Measurements from ENCODE around the gene PSMB7.

The PSMB7 gene

DNA sequence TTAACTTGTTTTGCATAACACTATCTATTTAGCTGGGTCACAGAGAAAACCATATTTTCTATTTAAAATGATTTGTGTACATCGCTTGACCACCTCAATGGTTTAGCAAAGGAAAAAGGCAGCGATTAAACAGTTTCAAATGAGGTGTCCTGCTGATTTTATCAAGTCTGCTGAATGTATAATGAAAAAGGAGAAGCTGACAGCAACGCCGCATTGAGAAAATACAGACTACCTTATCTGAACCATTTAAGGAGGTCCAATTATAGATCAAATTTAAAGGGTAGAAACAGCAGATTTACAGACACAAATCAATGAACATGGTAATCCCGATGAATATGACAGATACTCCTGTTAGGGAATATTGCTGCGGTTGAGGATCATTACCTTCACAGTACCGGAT is 29.6 kb downstream of the PSMB7 start:
- Histone ChIP-seq H3K9ac (ENCODE audit: insufficient read length) (no peak overlapping the region), H3K4me3 (no peak overlapping the region), H3K36me3 (ENCODE audit: insufficient read depth, low read length) (peaks cover 36% of the 10 kb centered on the region), H3K27ac (no peak overlapping the region), H3K9me3 (ENCODE audit: low read depth, low read length) (no peaks in the 10 kb centered on the region)
- TF ChIP-seq FOXP2 (optimal IDR thresholded peaks at IDR 0.05; ENCODE audit: control extremely low read depth, extremely low read length, insufficient read depth) (no peak), EZH2 (IDR thresholded peaks at IDR 0.05) (no peak), POLR2AphosphoS5 (IDR thresholded peaks at IDR 0.05; ENCODE audit: borderline replicate concordance, low read depth, low read length) (no peak)
- no peak for DNase-seq (ENCODE audit: low read depth, low spot score)

DNA sequence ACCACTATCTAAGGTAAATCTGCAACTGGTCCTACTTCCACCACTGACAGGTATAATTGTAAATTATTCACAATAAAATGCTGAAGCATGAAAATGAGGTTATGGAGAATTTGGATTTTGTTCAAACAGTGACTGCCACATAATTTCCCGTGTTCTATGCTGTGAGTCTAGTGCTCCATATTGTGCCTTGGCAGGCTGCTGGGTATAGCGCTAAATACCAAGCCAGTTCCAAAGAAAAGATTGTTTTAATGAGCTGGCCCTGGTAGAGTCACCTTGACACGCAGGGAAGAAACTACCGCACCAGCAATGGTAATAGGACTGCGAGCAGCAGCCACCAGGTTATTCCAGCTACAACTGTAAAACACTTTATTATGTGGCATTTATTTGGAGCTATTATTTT is 30.4 kb downstream of the PSMB7 start:
- TF ChIP-seq EZH2 (IDR thresholded peaks at IDR 0.05) (no peak), POLR2AphosphoS5 (IDR thresholded peaks at IDR 0.05; ENCODE audit: borderline replicate concordance, low read depth, low read length) (no peak), FOXP2 (optimal IDR thresholded peaks at IDR 0.05; ENCODE audit: control extremely low read depth, extremely low read length, insufficient read depth) (no peak)
- Histone ChIP-seq H3K4me3 (no peak overlapping the region), H3K9me3 (ENCODE audit: low read depth, low read length) (no peaks in the 10 kb centered on the region), H3K9ac (ENCODE audit: insufficient read length) (no peak overlapping the region), H3K27ac (no peak overlapping the region), H3K36me3 (ENCODE audit: insufficient read depth, low read length) (peaks cover 42% of the 10 kb centered on the region)
- DNase-seq (ENCODE audit: low read depth, low spot score) = no peak

DNA sequence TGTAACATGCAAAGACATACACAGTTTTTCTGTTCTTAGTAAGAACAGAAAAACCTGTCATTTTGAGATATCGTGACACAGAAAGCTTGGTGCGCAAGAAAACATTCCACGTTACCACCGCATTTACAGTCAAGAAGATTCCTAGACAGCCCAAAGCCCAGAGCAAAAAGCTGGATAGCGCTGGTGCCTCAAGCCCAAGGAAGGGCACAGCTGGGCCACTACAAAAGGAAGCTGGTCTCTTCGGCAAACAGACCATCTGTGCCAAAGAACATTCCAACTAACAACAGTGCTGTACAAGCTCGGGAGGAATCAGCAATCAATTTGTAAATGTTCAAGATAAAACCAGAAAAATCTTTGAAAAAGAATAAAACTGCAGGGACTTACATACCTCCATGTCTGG is 31.0 kb downstream of the PSMB7 start:
- no peak overlapping the region for H3K4me3 ChIP-seq
- TF ChIP-seq EZH2 (IDR thresholded peaks at IDR 0.05) = no peak
- no peak for TF ChIP-seq POLR2AphosphoS5 (IDR thresholded peaks at IDR 0.05; ENCODE audit: borderline replicate concordance, low read depth, low read length)
- no peak for TF ChIP-seq FOXP2 (optimal IDR thresholded peaks at IDR 0.05; ENCODE audit: control extremely low read depth, extremely low read length, insufficient read depth)
- peaks cover 49% of the 10 kb centered on the region for H3K36me3 ChIP-seq (ENCODE audit: insufficient read depth, low read length)
- no peak overlapping the region for H3K9ac ChIP-seq (ENCODE audit: insufficient read length)
- no peak overlapping the region for H3K27ac ChIP-seq
- DNase-seq (ENCODE audit: low read depth, low spot score) = no peak
- no peaks in the 10 kb centered on the region for H3K9me3 ChIP-seq (ENCODE audit: low read depth, low read length)

DNA sequence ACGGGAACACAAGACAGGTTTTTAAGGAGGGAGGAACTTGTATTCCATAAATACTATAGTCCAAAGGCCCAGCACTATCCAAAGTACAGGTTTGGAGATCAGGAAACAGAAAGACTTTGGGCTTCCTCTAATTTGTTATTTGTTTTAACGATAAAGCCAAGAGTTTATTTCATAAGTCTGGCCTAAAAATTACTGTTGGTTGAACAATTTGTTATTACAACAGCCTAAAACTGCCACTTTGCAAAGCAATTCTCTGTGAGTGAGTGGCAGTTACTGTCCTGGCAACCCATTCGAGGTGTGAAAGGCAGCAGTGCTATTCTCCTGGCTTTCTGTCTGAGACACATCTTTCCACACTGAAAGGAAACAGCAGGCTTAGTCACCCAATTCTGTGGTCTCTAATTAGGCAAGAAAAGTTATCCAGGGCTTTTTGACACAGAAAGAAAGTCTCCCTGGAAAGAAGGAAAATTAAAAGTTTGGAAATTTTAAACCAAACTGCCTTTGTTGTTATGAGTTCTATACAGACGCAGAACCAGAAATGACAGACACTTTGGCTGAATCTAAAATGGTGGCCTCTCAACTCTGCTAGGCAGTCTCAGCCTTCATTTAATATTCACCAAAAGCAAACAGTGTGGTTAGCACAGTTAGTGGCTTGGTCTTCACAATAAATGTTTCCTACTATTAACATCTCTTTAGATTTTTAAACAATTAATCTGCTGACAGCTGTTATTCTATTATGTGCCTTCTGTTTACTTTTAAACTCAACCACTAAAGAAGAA is 33.9 kb downstream of the PSMB7 start:
- Histone ChIP-seq H3K9me3 (ENCODE audit: low read depth, low read length) (no peaks in the 10 kb centered on the region), H3K27ac (no peak overlapping the region), H3K36me3 (ENCODE audit: insufficient read depth, low read length) (peaks cover 70% of the 10 kb centered on the region), H3K4me3 (no peak overlapping the region), H3K9ac (ENCODE audit: insufficient read length) (no peak overlapping the region)
- no peak for DNase-seq (ENCODE audit: low read depth, low spot score)
- TF ChIP-seq EZH2 (IDR thresholded peaks at IDR 0.05) (no peak), FOXP2 (optimal IDR thresholded peaks at IDR 0.05; ENCODE audit: control extremely low read depth, extremely low read length, insufficient read depth) (no peak), POLR2AphosphoS5 (IDR thresholded peaks at IDR 0.05; ENCODE audit: borderline replicate concordance, low read depth, low read length) (no peak)

DNA sequence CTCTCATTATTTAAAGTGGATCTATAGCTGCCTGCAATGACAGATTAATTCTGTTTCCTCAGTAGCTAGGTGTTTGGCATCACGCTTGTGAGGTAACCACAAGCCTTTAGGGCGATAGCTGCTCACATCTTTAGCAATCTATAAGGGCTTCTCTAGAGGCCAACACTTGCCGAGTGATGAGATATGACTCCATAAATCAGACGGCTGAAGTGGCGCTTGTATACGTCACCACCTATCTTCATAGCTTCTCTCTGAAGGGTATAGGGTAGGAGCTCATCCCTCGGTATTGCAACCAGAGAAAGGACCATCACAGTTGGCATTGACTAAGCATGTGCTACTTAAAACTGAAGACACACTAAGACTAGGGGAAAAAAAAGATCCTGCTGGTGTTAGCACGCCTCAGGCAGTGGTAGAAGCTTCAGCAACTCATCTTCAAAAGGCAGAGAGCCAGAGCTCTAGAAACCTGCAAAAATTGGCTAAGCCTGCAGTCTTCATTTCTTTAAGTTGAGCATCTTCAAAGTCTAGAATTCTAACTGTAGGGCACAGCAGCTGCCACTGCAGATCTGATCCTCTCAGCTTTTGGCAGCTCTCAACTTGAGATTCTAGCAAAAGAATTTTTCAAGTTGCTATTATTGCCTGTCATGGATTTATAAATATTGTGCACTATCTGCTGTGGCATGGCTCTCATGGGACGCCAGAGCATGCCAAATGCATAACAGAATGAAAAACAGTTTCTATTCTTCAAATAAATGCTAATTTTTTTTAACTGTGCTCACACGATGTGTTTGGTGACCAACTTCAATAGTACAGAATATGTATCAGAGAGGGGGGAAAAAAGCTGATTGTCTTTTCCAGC is 37.5 kb downstream of the PSMB7 start:
- no peak for DNase-seq (ENCODE audit: low read depth, low spot score)
- no peak overlapping the region for H3K27ac ChIP-seq
- no peak overlapping the region for H3K4me3 ChIP-seq
- no peak overlapping the region for H3K9ac ChIP-seq (ENCODE audit: insufficient read length)
- TF ChIP-seq FOXP2 (optimal IDR thresholded peaks at IDR 0.05; ENCODE audit: control extremely low read depth, extremely low read length, insufficient read depth) = no peak
- no peak for TF ChIP-seq POLR2AphosphoS5 (IDR thresholded peaks at IDR 0.05; ENCODE audit: borderline replicate concordance, low read depth, low read length)
- TF ChIP-seq EZH2 (IDR thresholded peaks at IDR 0.05) = no peak
- peaks cover 77% of the 10 kb centered on the region for H3K36me3 ChIP-seq (ENCODE audit: insufficient read depth, low read length)
- H3K9me3 ChIP-seq (ENCODE audit: low read depth, low read length) = peaks cover 4% of the 10 kb centered on the region

DNA sequence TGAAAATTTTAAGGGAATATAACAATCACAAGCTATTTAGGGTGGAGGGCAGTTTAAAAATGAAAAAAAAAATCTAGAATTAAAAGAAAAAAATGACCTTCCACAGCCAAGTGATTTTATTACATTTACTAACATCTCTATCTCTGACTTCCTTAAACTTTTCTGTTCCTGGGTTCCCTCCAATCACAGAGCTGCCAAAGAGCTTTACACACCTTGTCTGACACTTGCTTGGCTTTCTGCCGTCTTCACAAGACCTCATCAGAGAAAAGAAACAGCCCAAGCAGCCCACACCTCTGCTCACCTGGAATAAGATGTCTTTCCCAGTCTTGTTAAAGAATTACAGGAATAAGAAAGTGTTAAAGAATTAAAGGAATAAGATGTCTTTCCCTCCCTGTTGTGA is 38.9 kb downstream of the PSMB7 start:
- Histone ChIP-seq H3K9me3 (ENCODE audit: low read depth, low read length) (peaks cover 4% of the 10 kb centered on the region), H3K36me3 (ENCODE audit: insufficient read depth, low read length) (peaks cover 68% of the 10 kb centered on the region), H3K4me3 (no peak overlapping the region), H3K9ac (ENCODE audit: insufficient read length) (no peak overlapping the region), H3K27ac (no peak overlapping the region)
- TF ChIP-seq EZH2 (IDR thresholded peaks at IDR 0.05) = no peak
- no peak for TF ChIP-seq FOXP2 (optimal IDR thresholded peaks at IDR 0.05; ENCODE audit: control extremely low read depth, extremely low read length, insufficient read depth)
- no peak for TF ChIP-seq POLR2AphosphoS5 (IDR thresholded peaks at IDR 0.05; ENCODE audit: borderline replicate concordance, low read depth, low read length)
- no peak for DNase-seq (ENCODE audit: low read depth, low spot score)

DNA sequence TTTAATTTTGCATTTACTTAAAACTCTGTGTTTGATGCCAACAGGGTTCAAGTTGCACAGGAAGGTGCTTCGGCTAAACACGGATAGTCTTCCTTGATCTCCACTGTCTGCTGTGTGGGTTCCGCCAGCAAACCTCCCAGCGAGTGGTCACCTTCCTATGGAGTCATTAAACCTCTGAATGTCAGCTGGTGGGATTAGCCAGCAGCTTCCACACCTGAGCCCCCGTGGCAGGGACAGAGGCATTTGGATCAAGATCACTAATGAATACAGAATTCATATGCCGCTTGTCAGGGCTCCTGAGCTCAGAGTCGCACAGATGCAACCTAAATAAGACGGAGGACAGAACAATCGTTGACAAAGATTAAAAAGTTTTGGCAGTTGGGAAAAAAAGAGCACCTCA is 39.5 kb downstream of the PSMB7 start:
- Histone ChIP-seq H3K36me3 (ENCODE audit: insufficient read depth, low read length) (peaks cover 64% of the 10 kb centered on the region), H3K27ac (no peak overlapping the region), H3K4me3 (no peak overlapping the region), H3K9me3 (ENCODE audit: low read depth, low read length) (peaks cover 4% of the 10 kb centered on the region), H3K9ac (ENCODE audit: insufficient read length) (no peak overlapping the region)
- no peak for DNase-seq (ENCODE audit: low read depth, low spot score)
- TF ChIP-seq POLR2AphosphoS5 (IDR thresholded peaks at IDR 0.05; ENCODE audit: borderline replicate concordance, low read depth, low read length) (no peak), EZH2 (IDR thresholded peaks at IDR 0.05) (no peak), FOXP2 (optimal IDR thresholded peaks at IDR 0.05; ENCODE audit: control extremely low read depth, extremely low read length, insufficient read depth) (no peak)

DNA sequence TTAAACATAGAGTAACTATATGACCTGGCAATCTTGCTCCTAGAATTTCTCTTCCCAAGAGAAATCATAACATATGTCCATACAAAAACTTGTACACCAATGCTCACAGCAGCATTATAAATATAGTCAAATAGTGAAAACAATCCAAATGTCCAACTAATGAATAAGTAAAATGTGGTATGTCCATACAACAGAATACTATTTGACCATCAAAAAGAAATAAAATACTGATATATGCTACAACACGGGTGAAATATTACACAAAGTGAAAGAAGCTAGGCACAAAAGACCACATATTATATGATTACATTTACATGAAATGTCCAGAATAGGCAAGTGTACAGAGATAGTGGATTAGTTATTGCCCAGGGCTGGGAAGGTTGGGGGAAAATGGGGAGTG is 41.4 kb downstream of the PSMB7 start:
- TF ChIP-seq EZH2 (IDR thresholded peaks at IDR 0.05) (no peak), POLR2AphosphoS5 (IDR thresholded peaks at IDR 0.05; ENCODE audit: borderline replicate concordance, low read depth, low read length) (no peak), FOXP2 (optimal IDR thresholded peaks at IDR 0.05; ENCODE audit: control extremely low read depth, extremely low read length, insufficient read depth) (no peak)
- H3K27ac ChIP-seq = no peak overlapping the region
- peaks cover 4% of the 10 kb centered on the region for H3K9me3 ChIP-seq (ENCODE audit: low read depth, low read length)
- no peak overlapping the region for H3K9ac ChIP-seq (ENCODE audit: insufficient read length)
- peaks cover 47% of the 10 kb centered on the region for H3K36me3 ChIP-seq (ENCODE audit: insufficient read depth, low read length)
- no peak for DNase-seq (ENCODE audit: low read depth, low spot score)
- no peak overlapping the region for H3K4me3 ChIP-seq

All from SK-N-MC (cell line).